GM19035 (cell line): ENCODE results near the gene NRSN2.
A peak's percentile ranks its signal among the peaks of the same experiment; 100 is the strongest.
"Not testable (repeated sequence)": the region's sequence is repeated elsewhere in the genome, so short reads cannot be mapped to it uniquely, and the experiment has no call there.

Experiments
- ATAC-seq: cut with Tn5 transposase; IDR thresholded peaks from one replicate; pipeline ENCODE4 v1.9.1; 2021; ENCODE audit not compliant: unreplicated experiment

Gene NRSN2

GRCh38 chr20:373171-373890 is 26.4 kb downstream of the NRSN2 start:
- no peak for ATAC-seq

- no peak for ATAC-seq
Observed at GRCh38 chr20:375265-375889, 28.5 kb downstream of the NRSN2 start.

- ATAC-seq, result no peak
Observed at GRCh38 chr20:376089-376488, 29.2 kb downstream of the NRSN2 start.

GRCh38 chr20:376750-377149 is 29.8 kb downstream of the NRSN2 start:
- no peak for ATAC-seq

GRCh38 chr20:377578-377977 is 30.7 kb downstream of the NRSN2 start:
- ATAC-seq, result not testable (repeated sequence)

GRCh38 chr20:378961-379336 is 32.0 kb downstream of the NRSN2 start:
- ATAC-seq, result no peak

- peak; percentile 63 for ATAC-seq
Observed at GRCh38 chr20:380763-381580, 34.1 kb downstream of the NRSN2 start.

GRCh38 chr20:381581-382290 is 34.8 kb downstream of the NRSN2 start:
- ATAC-seq, result peak; percentile 63

- ATAC-seq, result no peak
Observed at GRCh38 chr20:382291-383115, 35.6 kb downstream of the NRSN2 start.

GRCh38 chr20:383889-384288 is 37.0 kb downstream of the NRSN2 start:
- ATAC-seq, result no peak

GRCh38 chr20:384723-385122 is 37.8 kb downstream of the NRSN2 start:
- no peak for ATAC-seq

- ATAC-seq, result no peak
Observed at GRCh38 chr20:385448-385847, 38.5 kb downstream of the NRSN2 start.

- ATAC-seq, result not testable (repeated sequence)
Observed at GRCh38 chr20:386634-387033, 39.7 kb downstream of the NRSN2 start.

GRCh38 chr20:387520-387919 is 40.6 kb downstream of the NRSN2 start:
- ATAC-seq, result no peak

- no peak for ATAC-seq
Observed at GRCh38 chr20:388034-388994, 41.4 kb downstream of the NRSN2 start.

- no peak for ATAC-seq
Observed at GRCh38 chr20:389220-389619, 42.3 kb downstream of the NRSN2 start.

GRCh38 chr20:391041-391711 is 44.3 kb downstream of the NRSN2 start:
- no peak for ATAC-seq

- ATAC-seq, result not testable (repeated sequence)
Observed at GRCh38 chr20:393296-393695, 46.4 kb downstream of the NRSN2 start.

- ATAC-seq, result no peak
Observed at GRCh38 chr20:396252-396618, 49.3 kb downstream of the NRSN2 start.
